Measurements from ENCODE around the gene COL6A3. TPM values are rescaled to one million over a fixed set of nuclear protein-coding genes. Genes with fewer than 3 reads are reported as not detected.

COL6A3 gene
- total RNA-seq, 6 experiments from 2014 or later: 4.5 to 21.1 (median 8.8) TPM

GRCh38 chr2:237323656-237324055, 90.3 kb downstream of the COL6A3 start:
- 65% methylated on average over 8 of the region's 8 CpGs for WGBS (ENCODE audit: insufficient coverage, low coverage, low lambda C conversion rate, missing lambda C conversion rate)
- H3K4me3 ChIP-seq: no peak overlapping the region
- H3K27me3 ChIP-seq: no peaks in the 10 kb centered on the region
- no peak for TF ChIP-seq CTCF (IDR thresholded peaks at IDR 0.05)
- no peak for TF ChIP-seq POLR2A (IDR thresholded peaks at IDR 0.05)
- no peaks in the 10 kb centered on the region for H3K36me3 ChIP-seq
- no peak for ATAC-seq
- H3K27ac ChIP-seq: no peak overlapping the region
- no peaks in the 10 kb centered on the region for H3K4me1 ChIP-seq
- intact Hi-C loops (cut with DNase I): no loop called here
- H3K9me3 ChIP-seq: no peaks in the 10 kb centered on the region
- DNase-seq: no peak

- H3K9me3 ChIP-seq: no peaks in the 10 kb centered on the region
- no peaks in the 10 kb centered on the region for H3K36me3 ChIP-seq
- no peak overlapping the region for H3K4me3 ChIP-seq
- intact Hi-C loops (cut with DNase I): no loop called here
- no peak overlapping the region for H3K27ac ChIP-seq
- H3K27me3 ChIP-seq: no peaks in the 10 kb centered on the region
- TF ChIP-seq POLR2A (IDR thresholded peaks at IDR 0.05): no peak
- TF ChIP-seq CTCF (IDR thresholded peaks at IDR 0.05): peak; percentile 34 to 61 (median 50)
- ATAC-seq: peak; percentile 70 to 86 (median 83)
- no peaks in the 10 kb centered on the region for H3K4me1 ChIP-seq
- peak in 1 of 3 donors; percentile 40 for DNase-seq
- WGBS (ENCODE audit: insufficient coverage, low coverage, low lambda C conversion rate, missing lambda C conversion rate): 21% methylated on average over 4 of the region's 4 CpGs
Observed at GRCh38 chr2:237322564-237322963, 91.4 kb downstream of the COL6A3 start.

- intact Hi-C loops (cut with DNase I): no loop called here
- H3K9me3 ChIP-seq: no peaks in the 10 kb centered on the region
- ATAC-seq: no peak
- no peak overlapping the region for H3K4me3 ChIP-seq
- no peak overlapping the region for H3K27ac ChIP-seq
- H3K4me1 ChIP-seq: no peaks in the 10 kb centered on the region
- TF ChIP-seq CTCF (IDR thresholded peaks at IDR 0.05) (no peak), POLR2A (IDR thresholded peaks at IDR 0.05) (no peak)
- DNase-seq: no peak
- 48% methylated on average over 5 of the region's 7 CpGs for WGBS (ENCODE audit: insufficient coverage, low coverage, low lambda C conversion rate, missing lambda C conversion rate)
- H3K36me3 ChIP-seq: no peaks in the 10 kb centered on the region
- H3K27me3 ChIP-seq: no peaks in the 10 kb centered on the region
Observed at GRCh38 chr2:237321746-237322145, 92.2 kb downstream of the COL6A3 start.

- Histone ChIP-seq H3K4me1 (no peaks in the 10 kb centered on the region), H3K4me3 (no peak overlapping the region), H3K36me3 (no peaks in the 10 kb centered on the region), H3K9me3 (no peaks in the 10 kb centered on the region), H3K27me3 (no peaks in the 10 kb centered on the region), H3K27ac (no peak overlapping the region)
- intact Hi-C loops (cut with DNase I): no loop called here
- DNase-seq (no peak), ATAC-seq (no peak)
- no peak for TF ChIP-seq CTCF (IDR thresholded peaks at IDR 0.05)
- TF ChIP-seq POLR2A (IDR thresholded peaks at IDR 0.05): no peak
- WGBS (ENCODE audit: insufficient coverage, low coverage, low lambda C conversion rate, missing lambda C conversion rate): 49% methylated on average over 8 of the region's 11 CpGs
Observed at GRCh38 chr2:237320801-237321560, 93.0 kb downstream of the COL6A3 start.

All from right lobe of liver (tissue), 6 donors.